Neural progenitor cell (in vitro differentiated cells): ENCODE data around the gene VILL. TPM values are rescaled to one million over a fixed set of nuclear protein-coding genes. Genes with fewer than 3 reads are reported as not detected.

Source experiments
- DNase-seq: peaks from one replicate; pipeline ENCODE4 v3.0.0-alpha.2; 2016; ENCODE audit warnings: low spot score
- H2AFZ ChIP-seq: fragments of 200-600 bp; sonication (generic); replicated peaks from 2 replicates; pipeline ENCODE4 v1.6.1; 2016; ENCODE audit warnings: antibody characterized with exemption
- H3F3A ChIP-seq: fragments of 200-600 bp; sonication (generic); 2 replicates; pipeline ENCODE4 v1.6.1; 2016; ENCODE audit warnings: antibody characterized with exemption, low read depth
- H3K27ac ChIP-seq: fragments of 200-600 bp; sonication (generic); 2 replicates; pipeline ENCODE4 v1.5.1; 2016; ENCODE audit warnings: mild to moderate bottlenecking
- H3K27me3 ChIP-seq: fragments of 200-600 bp; sonication (generic); 2 replicates; pipeline ENCODE4 v1.6.1; 2016; ENCODE audit warnings: mild to moderate bottlenecking, moderate library complexity
- H3K36me3 ChIP-seq: fragments of 200-600 bp; sonication (generic); 2 replicates; pipeline ENCODE4 v1.5.1; 2016
- H3K4me1 ChIP-seq: fragments of 200-600 bp; sonication (generic); 2 replicates; pipeline ENCODE4 v1.6.1; 2016; ENCODE audit warnings: mixed run types
- H3K4me2 ChIP-seq: fragments of 200-600 bp; sonication (generic); 2 replicates; pipeline ENCODE4 v1.6.1; 2016
- H3K4me3 ChIP-seq: fragments of 200-600 bp; sonication (generic); 2 replicates; pipeline ENCODE4 v1.5.1; 2016
- H3K79me2 ChIP-seq: fragments of 200-600 bp; sonication (generic); 2 replicates; pipeline ENCODE4 v1.6.1; 2016; ENCODE audit warnings: low read depth
- H3K9ac ChIP-seq: fragments of 200-600 bp; sonication (generic); 2 replicates; pipeline ENCODE4 v1.6.1; 2016
- H3K9me3 ChIP-seq: fragments of 200-600 bp; sonication (generic); 2 replicates; pipeline ENCODE4 v1.5.1; 2016; ENCODE audit warnings: low read depth
- H4K20me1 ChIP-seq: fragments of 200-600 bp; sonication (generic); 2 replicates; pipeline ENCODE4 v1.6.1; 2016; ENCODE audit warnings: low read depth
- H3K27ac Mint-ChIP-seq: 3 replicates; pipeline ENCODE4 v1.8.0; 2021; ENCODE audit warnings: mixed read lengths
- H3K27me3 Mint-ChIP-seq: 2 replicates; pipeline ENCODE4 v1.8.0; 2022; ENCODE audit warnings: low read depth, mild to moderate bottlenecking, inconsistent platforms, moderate library complexity, mixed read lengths; ENCODE audit not compliant: insufficient read depth
- H3K36me3 Mint-ChIP-seq: 3 replicates; pipeline ENCODE4 v1.8.0; 2021; ENCODE audit warnings: mixed read lengths
- H3K4me1 Mint-ChIP-seq: 3 replicates; pipeline ENCODE4 v1.8.0; 2021; ENCODE audit warnings: mixed read lengths
- H3K4me3 Mint-ChIP-seq: 3 replicates; pipeline ENCODE4 v1.8.0; 2021; ENCODE audit warnings: mild to moderate bottlenecking, moderate library complexity, mixed read lengths
- H3K9me3 Mint-ChIP-seq: 3 replicates; pipeline ENCODE4 v1.8.0; 2020; ENCODE audit warnings: mixed read lengths
- EZH2 ChIP-seq: fragments of 200-600 bp; sonication (generic); IDR thresholded peaks from 2 replicates; pipeline ENCODE4 v1.6.1; 2017; ENCODE audit warnings: antibody characterized with exemption, mild to moderate bottlenecking, moderate library complexity
- EZH2phosphoT487 ChIP-seq: fragments of 200-600 bp; sonication (generic); IDR thresholded peaks from 2 replicates; pipeline ENCODE4 v1.6.1; 2017; ENCODE audit warnings: antibody characterized with exemption
- total RNA-seq: library from RNA; depleted of rRNA; stranded (reverse); fragments of >200 nt; gene quantifications from 2 replicates; pipeline ENCODE4 v1.2.3, GENCODE V29; 2015; ENCODE audit warnings: low replicate concordance
- TF ChIP-seq, protein P1 (sequence below): fragments of 200-600 bp; sonication (generic); IDR thresholded peaks from 2 replicates; pipeline ENCODE4 v1.5.1; 2017; ENCODE audit warnings: antibody characterized with exemption, mild to moderate bottlenecking

Gene VILL
- total RNA-seq, 1 donor from 2014 or later, result 4.9 TPM

DNA sequence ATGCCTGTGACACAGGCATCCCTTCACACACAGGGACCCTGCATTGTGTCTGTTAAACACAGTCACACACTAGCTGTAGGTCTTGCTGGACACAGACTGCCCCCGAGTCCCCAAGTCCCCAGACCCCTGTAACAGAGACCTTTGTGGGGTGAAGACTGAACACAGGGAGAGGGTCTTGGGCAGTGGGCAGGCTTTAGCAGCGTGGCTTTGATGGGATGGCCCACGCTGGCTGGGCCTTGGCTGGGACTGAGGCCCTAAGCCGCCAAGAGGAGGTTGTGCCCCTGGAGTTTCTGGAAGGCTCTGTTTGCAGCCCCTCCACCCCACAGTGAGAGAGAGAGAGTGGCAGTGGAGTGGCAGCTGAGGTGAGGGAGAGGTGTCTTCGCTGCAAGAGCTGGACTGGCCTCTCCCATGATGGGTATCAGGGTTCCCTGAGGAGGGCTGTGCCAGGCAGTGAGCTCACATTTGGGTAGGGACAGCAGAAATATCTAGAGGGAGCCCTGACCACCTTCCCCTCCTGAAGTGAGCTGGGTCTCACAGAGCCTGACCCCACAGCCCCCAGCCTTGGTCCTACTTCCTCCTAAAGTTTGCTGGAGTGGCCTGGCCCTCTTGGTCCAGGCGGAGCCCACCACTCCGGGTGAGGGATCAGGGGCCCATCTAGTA lies 635 bp upstream of the VILL start:
- H3K4me3 Mint-ChIP-seq, result no peak overlapping the region
- Histone ChIP-seq H3K27ac (no peak overlapping the region), H3K9ac (no peak overlapping the region), H3K4me3 (no peak overlapping the region), H3K4me2 (no peak overlapping the region), H4K20me1 (no peaks in the 10 kb centered on the region), H3K4me1 (no peaks in the 10 kb centered on the region), H3K27me3 (no peaks in the 10 kb centered on the region), H3K79me2 (no peaks in the 10 kb centered on the region), H2AFZ (no peak overlapping the region), H3K36me3 (no peaks in the 10 kb centered on the region), H3F3A (no peaks in the 10 kb centered on the region), H3K9me3 (no peaks in the 10 kb centered on the region)
- H3K27me3 Mint-ChIP-seq, result peaks cover 16% of the 10 kb centered on the region
- H3K4me1 Mint-ChIP-seq, result peaks cover 15% of the 10 kb centered on the region
- DNase-seq, result no peak
- TF ChIP-seq EZH2 (no peak), EZH2phosphoT487 (no peak)
- TF ChIP-seq, protein P1, sequence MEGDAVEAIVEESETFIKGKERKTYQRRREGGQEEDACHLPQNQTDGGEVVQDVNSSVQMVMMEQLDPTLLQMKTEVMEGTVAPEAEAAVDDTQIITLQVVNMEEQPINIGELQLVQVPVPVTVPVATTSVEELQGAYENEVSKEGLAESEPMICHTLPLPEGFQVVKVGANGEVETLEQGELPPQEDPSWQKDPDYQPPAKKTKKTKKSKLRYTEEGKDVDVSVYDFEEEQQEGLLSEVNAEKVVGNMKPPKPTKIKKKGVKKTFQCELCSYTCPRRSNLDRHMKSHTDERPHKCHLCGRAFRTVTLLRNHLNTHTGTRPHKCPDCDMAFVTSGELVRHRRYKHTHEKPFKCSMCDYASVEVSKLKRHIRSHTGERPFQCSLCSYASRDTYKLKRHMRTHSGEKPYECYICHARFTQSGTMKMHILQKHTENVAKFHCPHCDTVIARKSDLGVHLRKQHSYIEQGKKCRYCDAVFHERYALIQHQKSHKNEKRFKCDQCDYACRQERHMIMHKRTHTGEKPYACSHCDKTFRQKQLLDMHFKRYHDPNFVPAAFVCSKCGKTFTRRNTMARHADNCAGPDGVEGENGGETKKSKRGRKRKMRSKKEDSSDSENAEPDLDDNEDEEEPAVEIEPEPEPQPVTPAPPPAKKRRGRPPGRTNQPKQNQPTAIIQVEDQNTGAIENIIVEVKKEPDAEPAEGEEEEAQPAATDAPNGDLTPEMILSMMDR, result no peak
- H3K27ac Mint-ChIP-seq, result peak overlapping the region; percentile 23
- H3K9me3 Mint-ChIP-seq, result no peaks in the 10 kb centered on the region
- H3K36me3 Mint-ChIP-seq, result peaks cover 1% of the 10 kb centered on the region

DNA sequence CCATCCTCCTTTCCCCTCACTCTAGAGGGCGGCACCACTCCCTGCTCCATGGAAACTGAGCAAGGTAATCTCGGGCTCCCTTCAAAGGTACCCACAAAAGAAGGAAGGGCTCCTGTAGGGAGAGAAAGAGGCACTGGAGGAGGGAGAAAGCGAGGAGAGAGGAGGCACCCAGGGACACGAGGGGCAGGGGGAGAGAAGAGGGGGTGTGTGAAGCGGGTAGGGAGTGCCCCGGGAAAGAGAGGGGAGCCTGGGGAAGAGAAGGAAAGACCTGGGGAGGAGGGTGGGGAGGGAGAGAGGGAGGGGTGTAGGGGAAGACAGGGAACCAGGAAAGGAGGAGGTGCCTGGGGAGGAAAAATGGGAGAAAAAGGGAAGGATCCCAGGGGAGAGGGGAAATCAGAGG lies 523 bp downstream of the VILL start:
- no peak overlapping the region for H3K4me3 Mint-ChIP-seq
- DNase-seq, result no peak

DNA sequence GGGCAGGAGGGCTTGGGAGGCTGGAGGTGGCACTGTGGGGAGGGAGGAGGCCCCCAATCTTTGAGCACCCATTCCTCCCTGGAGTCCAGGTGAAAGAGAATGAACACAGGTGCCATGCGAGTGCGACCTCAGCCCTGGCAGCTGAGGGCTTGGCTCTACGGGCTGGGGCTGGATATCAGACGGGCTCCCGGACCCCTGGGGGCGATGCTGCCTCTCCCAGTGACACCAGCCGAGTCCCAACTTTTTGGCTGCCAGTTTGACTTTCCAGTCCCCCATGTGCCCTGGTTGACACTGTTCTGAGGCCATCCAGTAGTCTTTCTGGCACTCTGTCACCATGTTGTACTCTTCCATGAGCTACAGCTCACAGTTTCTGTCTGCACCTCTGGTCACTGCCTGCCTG lies 1.2 kb downstream of the VILL start:
- no peak for DNase-seq
- Histone ChIP-seq H3K27ac (no peak overlapping the region), H3K36me3 (no peaks in the 10 kb centered on the region), H3F3A (no peaks in the 10 kb centered on the region), H3K4me1 (no peaks in the 10 kb centered on the region), H3K9me3 (no peaks in the 10 kb centered on the region), H3K79me2 (no peaks in the 10 kb centered on the region), H3K9ac (no peak overlapping the region), H2AFZ (no peak overlapping the region), H4K20me1 (no peaks in the 10 kb centered on the region), H3K4me2 (no peak overlapping the region), H3K27me3 (no peaks in the 10 kb centered on the region), H3K4me3 (no peak overlapping the region)
- Mint-ChIP-seq H3K9me3 (no peaks in the 10 kb centered on the region), H3K4me1 (peaks cover 16% of the 10 kb centered on the region), H3K4me3 (no peak overlapping the region), H3K27ac (no peak overlapping the region), H3K27me3 (peaks cover 16% of the 10 kb centered on the region), H3K36me3 (no peaks in the 10 kb centered on the region)
- TF ChIP-seq EZH2phosphoT487 (no peak), EZH2 (no peak)
- TF ChIP-seq, protein P1, result no peak

More for the DNA sequence above, 523 bp downstream of the VILL start:
- H3K4me2 ChIP-seq, result peak overlapping the region; percentile 10
- Mint-ChIP-seq H3K27ac (no peak overlapping the region), H3K27me3 (peaks cover 16% of the 10 kb centered on the region), H3K4me1 (peaks cover 16% of the 10 kb centered on the region), H3K36me3 (no peaks in the 10 kb centered on the region), H3K9me3 (no peaks in the 10 kb centered on the region)
- no peaks in the 10 kb centered on the region for H3K9me3 ChIP-seq
- no peaks in the 10 kb centered on the region for H3K27me3 ChIP-seq
- no peaks in the 10 kb centered on the region for H4K20me1 ChIP-seq
- H3K9ac ChIP-seq, result no peak overlapping the region
- no peaks in the 10 kb centered on the region for H3K4me1 ChIP-seq
- H3K4me3 ChIP-seq, result no peak overlapping the region
- peak overlapping the region; percentile 50 for H2AFZ ChIP-seq
- H3K79me2 ChIP-seq, result no peaks in the 10 kb centered on the region
- H3F3A ChIP-seq, result no peaks in the 10 kb centered on the region
- TF ChIP-seq, protein P1, result no peak
- no peak for TF ChIP-seq EZH2
- no peak for TF ChIP-seq EZH2phosphoT487
- H3K27ac ChIP-seq, result no peak overlapping the region
- no peaks in the 10 kb centered on the region for H3K36me3 ChIP-seq
